GM19035 (cell line): ENCODE data around the gene DBNL.

Experiments used
- ATAC-seq: cut with Tn5 transposase; IDR thresholded peaks from one replicate; pipeline ENCODE4 v1.9.1; 2021; ENCODE audit not compliant: unreplicated experiment

The DBNL gene

DNA sequence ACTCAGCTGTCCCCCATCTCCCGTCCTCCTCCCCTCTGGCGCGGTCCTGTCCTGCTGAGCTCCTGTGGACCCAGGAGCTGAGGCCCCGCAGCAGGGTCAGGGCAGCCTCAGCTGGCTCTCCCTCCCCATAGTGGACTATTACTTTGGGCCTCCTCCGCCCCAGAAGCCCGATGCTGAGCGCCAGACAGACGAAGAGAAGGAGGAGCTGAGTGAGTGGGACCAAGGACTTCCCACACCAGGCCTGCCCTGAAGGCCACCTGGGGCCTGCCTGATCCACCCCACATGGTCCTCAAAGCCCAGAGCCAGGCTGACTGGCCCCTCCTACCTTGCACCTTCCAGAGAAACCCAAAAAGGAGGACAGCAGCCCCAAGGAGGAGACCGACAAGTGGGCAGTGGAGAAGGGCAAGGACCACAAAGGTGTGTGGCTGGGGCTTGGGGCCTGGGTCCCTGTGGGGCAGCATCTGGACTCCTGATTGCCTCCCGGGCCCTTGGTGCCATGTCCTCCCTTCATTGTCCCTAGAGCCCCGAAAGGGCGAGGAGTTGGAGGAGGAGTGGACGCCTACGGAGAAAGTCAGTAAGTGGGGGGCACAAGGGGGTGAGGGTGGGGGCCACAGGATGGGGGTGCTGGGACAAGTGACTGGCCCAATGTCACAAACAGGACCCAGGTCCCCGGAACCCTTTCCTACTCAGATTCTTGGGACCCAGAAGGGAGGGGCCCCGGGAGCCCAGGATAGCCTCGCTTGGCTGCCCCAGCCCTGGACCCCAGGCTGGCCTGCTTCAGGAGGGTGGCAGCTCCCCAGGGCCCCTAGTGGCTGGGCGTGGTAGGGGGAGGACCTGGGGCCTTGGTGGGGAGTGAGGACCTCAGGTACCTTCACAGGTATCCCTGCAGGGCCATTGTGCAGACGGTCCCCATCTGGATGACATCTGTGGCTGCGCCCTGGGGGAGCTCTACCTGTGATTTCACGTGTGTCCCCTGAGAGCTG, 64.6 kb downstream of the DBNL start:
- ATAC-seq = no peak

GRCh38 chr7:44109991-44110390, 65.5 kb downstream of the DBNL start:
- no peak for ATAC-seq

DNA sequence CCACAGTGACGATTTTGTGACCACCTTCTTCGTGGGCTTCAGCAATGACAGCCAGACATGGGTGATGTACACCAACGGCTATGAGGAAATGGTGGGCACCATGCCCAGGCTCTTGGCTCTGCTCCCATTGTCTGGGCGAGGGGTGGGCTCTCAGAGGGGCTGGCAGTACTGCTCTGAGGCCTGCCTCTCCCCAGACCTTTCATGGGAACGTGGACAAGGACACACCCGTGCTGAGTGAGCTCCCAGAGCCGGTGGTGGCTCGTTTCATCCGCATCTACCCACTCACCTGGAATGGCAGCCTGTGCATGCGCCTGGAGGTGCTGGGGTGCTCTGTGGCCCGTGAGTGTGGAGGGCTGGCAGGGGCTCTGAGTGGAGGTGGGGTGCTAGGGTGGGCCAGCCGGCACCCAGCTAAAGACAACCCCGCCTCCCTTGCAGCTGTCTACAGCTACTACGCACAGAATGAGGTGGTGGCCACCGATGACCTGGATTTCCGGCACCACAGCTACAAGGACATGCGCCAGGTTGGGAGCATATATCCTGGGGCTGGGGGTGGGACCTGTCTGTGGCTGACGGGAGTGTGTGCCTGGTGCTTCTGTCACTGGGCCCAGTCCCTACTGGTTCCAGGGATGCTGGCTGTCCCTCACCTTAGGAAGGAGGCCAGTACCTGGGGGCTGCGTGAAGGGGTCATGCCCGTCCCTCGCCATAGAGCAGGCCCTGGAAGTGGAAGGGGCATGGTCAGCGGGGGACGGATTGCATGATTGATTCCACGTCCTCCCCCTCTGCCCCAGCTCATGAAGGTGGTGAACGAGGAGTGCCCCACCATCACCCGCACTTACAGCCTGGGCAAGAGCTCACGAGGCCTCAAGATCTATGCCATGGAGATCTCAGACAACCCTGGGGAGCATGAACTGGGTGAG, 66.5 kb downstream of the DBNL start:
- no peak for ATAC-seq
